GM19468 (cell line): ENCODE measurements around the gene TAF3.
"Not testable (repeated sequence)": the region's sequence is repeated elsewhere in the genome, so short reads cannot be mapped to it uniquely, and the experiment has no call there.

Source experiments
- ATAC-seq: cut with Tn5 transposase; IDR thresholded peaks from one replicate; pipeline ENCODE4 v1.9.1; 2021; ENCODE audit warnings: mild to moderate bottlenecking, moderate library complexity, moderate number of reproducible peaks; ENCODE audit not compliant: unreplicated experiment; ENCODE audit errors: extremely low read depth

The TAF3 gene

DNA sequence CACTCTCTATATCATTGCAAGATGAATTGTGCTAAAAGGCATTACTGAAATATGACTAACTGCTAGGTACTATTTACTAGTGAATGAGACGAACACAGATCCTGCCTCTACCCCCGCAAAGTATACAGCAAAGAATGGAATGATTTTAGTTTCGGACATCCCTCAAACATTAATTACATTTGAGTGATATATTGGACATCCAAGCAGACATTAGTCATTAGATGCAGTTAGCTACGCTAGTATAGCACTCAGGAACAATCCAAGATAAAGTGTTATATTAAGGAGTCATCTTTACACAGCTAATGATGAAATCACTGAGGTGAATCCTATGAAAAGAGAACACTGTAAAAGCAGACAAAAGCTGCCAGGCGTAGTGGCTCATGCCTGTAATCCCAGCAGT is 7.3 kb upstream of the TAF3 start:
- ATAC-seq: no peak

DNA sequence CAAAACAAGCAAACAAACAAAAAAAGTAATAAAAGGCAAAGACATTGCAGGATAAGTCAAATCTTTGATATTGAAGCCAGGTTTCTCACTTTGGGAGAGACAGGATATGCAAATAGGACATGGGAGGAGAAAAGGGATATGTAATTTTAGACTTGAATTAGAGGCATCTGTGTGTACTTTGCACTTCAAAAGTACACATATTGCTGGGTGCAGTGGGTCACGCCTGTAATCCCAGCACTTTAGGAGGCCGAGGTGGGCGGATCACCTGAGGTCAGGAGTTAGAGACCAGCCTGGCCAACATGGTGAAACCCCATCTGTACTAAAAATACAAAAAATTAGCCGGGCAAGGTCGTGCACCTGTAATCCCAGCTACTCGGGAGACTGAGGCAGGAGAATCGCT is 6.6 kb upstream of the TAF3 start:
- not testable (repeated sequence) for ATAC-seq

- ATAC-seq: no peak
Measured at GRCh38 chr10:7813481-7813880, 4.8 kb upstream of the TAF3 start.

- no peak for ATAC-seq
Measured at GRCh38 chr10:7817576-7817975, 729 bp upstream of the TAF3 start.

DNA sequence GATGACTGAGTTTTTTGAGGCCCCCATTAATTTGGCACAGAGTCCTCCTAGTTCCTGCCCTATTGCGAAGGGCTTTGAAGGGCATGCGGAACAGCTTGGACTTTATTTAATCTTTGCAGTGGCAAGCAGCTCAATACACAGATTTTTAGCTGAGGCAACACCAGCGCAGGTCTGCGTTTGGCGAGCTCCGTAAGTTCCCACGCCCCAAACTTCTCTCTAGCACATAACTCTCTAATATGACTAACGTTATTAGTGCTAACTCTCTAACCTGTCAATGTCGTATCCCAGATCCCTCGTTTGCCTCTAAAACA is 366 bp upstream of the TAF3 start:
- no peak for ATAC-seq

DNA sequence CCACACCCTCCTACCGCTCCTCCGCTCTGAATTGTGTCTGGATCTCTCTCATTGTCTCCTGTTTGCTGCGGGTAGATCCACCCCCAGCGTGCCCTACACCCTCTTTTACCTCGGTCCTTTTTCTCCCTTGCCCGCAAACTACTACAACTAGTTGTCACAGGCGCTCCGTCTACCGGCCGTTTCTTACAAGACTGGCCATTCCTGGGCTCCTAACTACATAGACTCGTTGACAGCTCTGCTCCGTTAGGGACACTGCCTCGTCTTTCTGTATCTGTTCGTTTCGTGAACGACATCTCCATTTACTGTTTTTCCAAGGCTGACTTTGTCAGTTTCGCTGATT is 786 bp downstream of the TAF3 start:
- no peak for ATAC-seq

GRCh38 chr10:7824251-7824650 is 5.9 kb downstream of the TAF3 start:
- ATAC-seq: no peak

DNA sequence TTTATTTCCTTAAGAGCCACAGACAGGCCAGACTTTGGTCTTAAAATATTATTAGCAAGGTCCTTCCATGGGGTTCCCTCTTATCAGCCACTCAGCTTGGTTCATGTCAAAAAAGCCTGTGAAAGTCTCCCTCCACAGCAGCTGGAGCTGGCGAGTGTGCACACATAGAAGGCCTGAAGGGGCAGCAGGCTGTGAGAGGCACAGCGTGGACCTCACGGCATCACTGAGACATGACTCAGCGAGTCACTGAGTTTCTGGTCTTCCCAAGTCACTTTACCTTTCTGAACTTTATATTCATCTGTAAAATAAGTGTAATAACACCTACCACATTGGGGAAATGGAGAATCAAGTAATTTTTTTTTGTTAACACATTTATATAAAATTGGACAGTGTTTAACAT is 8.7 kb downstream of the TAF3 start:
- ATAC-seq: no peak

DNA sequence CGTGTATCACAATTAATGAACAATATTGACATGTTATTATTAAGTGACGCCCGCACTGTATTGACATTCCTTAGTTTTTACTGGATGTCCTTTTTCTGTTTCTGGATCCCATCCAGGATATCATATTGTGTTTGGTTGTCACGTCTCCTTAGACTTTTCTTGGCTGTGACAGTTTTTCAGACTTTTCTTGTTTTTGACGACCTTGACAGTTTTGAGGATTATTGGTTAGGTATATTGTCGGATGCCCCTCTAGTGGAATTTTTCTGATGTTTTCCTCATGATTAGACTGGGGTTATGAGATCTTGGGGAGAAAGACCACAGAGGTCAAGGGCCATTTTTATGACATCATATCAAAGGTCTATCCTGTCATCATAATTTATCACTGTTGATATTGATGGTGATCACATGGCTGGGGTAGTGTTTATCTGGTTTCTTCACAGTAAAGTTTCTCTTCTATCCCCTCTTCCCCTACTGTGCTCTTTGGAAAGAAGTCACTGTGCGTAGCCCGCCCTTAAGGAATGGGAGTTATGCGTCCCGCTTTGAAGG is 11.1 kb downstream of the TAF3 start:
- ATAC-seq: no peak

GRCh38 chr10:7832060-7832459 is 13.8 kb downstream of the TAF3 start:
- no peak for ATAC-seq

DNA sequence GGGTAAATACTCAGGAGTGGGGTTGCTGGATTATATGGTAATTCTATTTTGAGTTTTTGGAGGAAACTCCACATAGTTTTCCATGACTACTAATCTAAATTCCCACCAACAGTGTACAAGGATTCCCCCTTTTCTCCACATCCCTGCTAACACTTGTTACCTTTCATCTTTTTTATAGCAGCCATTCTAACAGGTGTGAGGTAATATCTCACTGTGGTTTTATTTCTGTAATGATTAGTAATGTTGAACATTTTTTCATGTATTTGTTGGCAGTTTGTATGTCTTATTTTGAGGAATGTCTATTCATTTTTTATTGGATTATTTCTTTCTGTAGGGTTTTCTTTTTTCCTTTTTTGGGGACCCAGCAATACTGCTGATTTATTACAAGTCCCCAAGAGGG is 14.9 kb downstream of the TAF3 start:
- no peak for ATAC-seq

DNA sequence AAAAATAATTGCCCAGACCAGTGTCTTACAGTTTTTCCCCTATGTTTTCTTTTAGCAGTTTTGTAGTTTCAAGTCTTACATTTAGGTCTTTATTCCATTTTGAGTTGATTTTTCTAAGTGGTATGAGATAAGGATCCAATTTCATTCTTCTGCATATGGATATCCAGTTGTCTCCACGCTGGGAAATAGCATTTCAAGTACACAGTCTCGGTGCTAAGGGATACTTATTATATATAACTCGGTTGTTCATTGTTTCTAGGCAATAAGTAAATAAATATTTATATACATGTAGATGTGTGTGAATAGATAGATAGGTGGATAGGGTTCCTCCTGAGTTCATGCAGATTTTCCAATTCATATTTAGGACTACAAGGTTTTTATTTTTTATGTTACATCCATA is 16.0 kb downstream of the TAF3 start:
- no peak for ATAC-seq

DNA sequence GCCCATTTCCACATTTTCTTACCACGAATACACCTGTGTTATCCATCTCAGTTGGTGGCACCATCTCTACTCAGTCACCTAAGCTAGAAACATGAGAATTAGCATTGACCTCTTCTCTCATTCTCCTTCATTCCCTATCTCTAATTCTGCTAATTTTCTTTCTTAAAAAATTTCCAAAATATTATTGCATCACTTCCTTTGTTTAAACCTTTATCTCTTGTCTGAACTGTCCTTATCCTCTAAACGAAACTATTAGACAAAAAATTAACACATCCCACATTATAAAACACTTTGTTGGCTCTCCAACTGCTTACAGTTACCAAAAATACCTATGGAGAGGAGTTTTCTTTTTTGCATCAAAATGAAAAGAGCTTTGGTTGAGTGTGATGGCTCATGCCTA is 18.3 kb downstream of the TAF3 start:
- no peak for ATAC-seq

DNA sequence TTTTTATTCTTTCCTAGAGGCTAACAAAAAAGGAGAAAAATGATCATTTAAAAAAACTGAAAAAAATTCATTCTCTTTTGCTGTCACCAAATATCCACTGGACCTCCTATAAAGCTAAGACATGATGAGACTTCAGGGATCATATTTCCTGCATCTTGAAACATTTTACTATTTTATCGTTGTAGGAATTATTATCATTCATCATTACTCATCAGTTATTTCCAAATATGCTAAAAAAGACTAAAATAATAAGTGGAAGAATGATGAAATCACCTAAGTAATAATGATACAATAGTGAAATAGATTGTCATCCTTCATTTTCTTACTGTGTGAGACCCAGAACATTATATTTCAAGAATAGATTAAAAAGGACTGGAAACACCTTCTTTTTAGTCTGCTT is 28.3 kb downstream of the TAF3 start:
- ATAC-seq: no peak

DNA sequence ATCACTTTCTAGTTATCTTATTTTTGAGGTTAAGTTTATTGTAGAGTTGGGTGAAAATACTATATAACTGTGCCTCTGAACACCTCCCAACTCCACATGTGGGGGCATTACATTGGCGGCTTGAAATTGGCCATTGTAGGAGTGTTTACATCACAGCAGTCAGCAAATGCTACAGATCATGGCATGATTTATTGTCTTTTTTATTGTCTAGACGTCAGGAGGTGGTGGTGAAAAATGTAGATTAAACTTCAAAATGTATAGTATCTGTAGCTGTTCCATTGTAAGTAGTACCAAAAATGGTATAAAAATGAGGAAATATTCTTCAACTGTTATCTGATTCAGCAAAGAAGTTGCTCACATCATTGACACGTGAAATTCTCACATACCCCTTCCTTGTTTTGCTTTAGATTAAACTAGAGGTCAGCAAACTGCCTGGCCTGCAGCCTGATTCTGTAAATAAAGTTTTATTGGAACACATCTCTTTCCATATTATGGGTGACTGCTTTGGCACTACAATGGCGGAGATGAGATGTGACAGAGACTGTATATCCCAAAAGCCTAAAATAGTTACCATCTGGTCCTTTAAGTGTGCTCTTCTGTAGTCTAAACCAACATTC is 35.0 kb downstream of the TAF3 start:
- no peak for ATAC-seq

GRCh38 chr10:7853890-7854289 is 35.6 kb downstream of the TAF3 start:
- no peak for ATAC-seq

DNA sequence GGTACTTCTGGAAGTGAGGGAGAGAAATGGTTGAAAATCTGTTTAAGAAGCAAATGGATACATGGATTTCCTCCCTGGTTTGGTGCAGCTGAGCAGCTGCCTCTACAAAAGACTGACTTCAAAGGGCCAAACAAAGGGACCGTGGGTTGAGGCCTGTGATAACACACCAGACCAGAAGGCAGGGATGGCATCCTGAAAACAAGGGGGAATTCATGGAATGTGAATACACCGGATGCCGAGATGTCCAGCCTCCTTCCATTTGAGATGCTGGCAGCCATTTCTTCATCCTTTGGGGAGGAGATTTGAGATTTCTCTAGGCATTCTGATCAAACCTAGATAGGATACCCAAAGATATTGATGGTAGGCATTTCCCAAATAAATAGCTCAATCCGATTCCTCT is 36.9 kb downstream of the TAF3 start:
- ATAC-seq: no peak

DNA sequence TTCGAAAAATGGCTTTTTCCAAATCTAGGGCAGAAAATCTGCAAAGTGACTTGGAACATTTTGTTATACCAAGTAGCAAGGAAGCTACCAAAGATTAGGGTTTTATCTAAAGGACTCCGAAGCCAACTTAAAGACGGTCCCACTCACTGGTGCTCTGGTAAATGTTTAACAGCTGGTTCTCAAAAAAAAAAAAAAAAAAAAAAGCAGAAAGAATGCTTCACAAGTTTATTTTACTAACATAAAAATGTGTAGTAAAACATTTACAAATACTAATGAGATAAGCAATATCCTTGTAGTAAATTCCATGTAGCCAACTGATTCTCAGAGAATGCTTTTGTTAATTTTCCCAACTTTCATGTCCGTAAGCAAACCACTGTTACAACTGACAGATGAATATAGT is 38.4 kb downstream of the TAF3 start:
- no peak for ATAC-seq

DNA sequence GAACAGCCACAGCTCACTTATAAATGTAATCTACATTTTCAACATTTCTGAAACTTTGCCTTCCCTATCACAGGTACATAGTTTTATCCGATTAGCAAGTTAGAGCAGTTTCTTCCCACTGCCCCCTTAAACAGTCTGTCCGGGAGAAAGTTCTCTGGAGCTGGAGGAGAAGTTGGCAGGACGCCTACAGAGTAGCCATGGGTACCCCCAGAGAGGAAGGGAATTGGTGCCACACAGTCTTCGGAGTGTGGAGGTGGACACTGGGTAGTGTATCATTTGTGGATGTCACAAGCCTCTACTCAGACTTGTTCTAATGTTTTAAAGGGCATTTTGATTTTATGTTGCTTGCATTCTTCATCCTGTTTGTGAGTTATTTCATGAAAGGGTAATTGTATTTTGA is 39.0 kb downstream of the TAF3 start:
- ATAC-seq: no peak

DNA sequence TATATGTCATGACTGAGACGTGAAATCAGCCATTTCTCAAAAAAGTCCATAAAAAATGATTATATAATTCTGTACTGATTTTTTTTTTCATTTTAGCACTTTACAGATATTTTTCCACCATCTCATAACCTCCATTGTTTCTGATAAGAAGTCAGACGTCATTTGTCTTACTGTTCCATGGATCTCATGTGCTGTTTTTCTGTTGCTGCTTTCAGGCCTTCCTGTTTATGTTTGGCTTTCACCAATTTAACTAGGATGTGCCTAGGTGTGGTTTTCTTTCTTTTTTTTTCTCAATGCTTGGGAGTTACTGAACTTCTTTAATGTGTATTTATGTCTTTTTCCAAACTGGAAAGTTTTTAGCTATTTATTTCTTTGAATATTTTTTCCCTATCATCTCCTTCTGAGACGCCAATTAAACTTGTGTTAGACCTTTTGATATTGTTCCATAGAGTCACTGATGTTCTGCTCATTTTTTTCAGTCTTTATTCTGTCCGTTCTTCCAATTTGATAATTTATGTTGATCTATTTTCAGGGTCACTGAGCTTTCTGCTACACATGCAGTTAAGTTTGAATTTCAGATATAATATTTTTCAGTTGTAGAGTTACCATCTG is 43.3 kb downstream of the TAF3 start:
- no peak for ATAC-seq

GRCh38 chr10:7862121-7862514 is 43.8 kb downstream of the TAF3 start:
- no peak for ATAC-seq

- ATAC-seq: no peak
Measured at GRCh38 chr10:7866176-7866575, 47.9 kb downstream of the TAF3 start.

- ATAC-seq: no peak
Measured at GRCh38 chr10:7872041-7872442, 53.7 kb downstream of the TAF3 start.
